ENCODE results near the gene EXOSC5. TPM values are rescaled to one million over a fixed set of nuclear protein-coding genes. Genes with fewer than 3 reads are reported as not detected.
A peak's percentile ranks its signal among the peaks of the same experiment; 100 is the strongest.

EXOSC5 gene
- total and polyA plus RNA-seq, 8 donors: 10.7 to 33.7 (median 14.5) TPM

GRCh38 chr19:41355035-41355434, 42.1 kb downstream of the EXOSC5 start:
- 88 to 91% methylated on average over 1 of the region's 1 CpG for WGBS, 2 donors
- Histone ChIP-seq H3K27me3 (no peaks in the 10 kb centered on the region), H3K27ac (no peak overlapping the region), H3K4me1 (peaks cover 0 to 5% (median 0%) of the 10 kb centered on the region in 3 donors), H3K9me3 (no peaks in the 10 kb centered on the region), H3K4me3 (no peak overlapping the region), H3K36me3 (no peaks in the 10 kb centered on the region)
- no peak for ATAC-seq
- no peak for DNase-seq
- no peak for FAIRE-seq
- no peak for TF ChIP-seq CTCF (IDR thresholded peaks at IDR 0.05)
- intact Hi-C loops (cut with DNase I): no loop called here

GRCh38 chr19:41354343-41354953, 42.7 kb downstream of the EXOSC5 start:
- no peak for TF ChIP-seq CTCF (IDR thresholded peaks at IDR 0.05)
- peak in 1 of 6 donors; percentile 50 for DNase-seq
- Histone ChIP-seq H3K36me3 (no peaks in the 10 kb centered on the region), H3K4me1 (peaks cover 0 to 5% (median 0%) of the 10 kb centered on the region in 3 donors), H3K9me3 (no peaks in the 10 kb centered on the region), H3K27ac (no peak overlapping the region), H3K27me3 (no peaks in the 10 kb centered on the region), H3K4me3 (peak overlapping the region in 2 of 4 donors; percentile 65 to 79)
- intact Hi-C loops (cut with DNase I): no loop called here
- no peak for FAIRE-seq
- ATAC-seq: no peak
- WGBS, 2 donors: 86 to 87% methylated on average over 23 of the region's 23 CpGs

- Histone ChIP-seq H3K27ac (peak within 1 kb of the TSS in 2 of 4 donors; percentile 66 to 76), H3K4me1 (peaks cover 0 to 5% (median 0%) of the 10 kb centered on the region in 3 donors), H3K36me3 (no peaks in the 10 kb centered on the region), H3K4me3 (peak within 1 kb of the TSS; percentile 57 to 79 (median 70)), H3K9me3 (no peaks in the 10 kb centered on the region), H3K27me3 (no peaks in the 10 kb centered on the region)
- ATAC-seq (peak; percentile 72 to 82 (median 80)), DNase-seq (peak; percentile 67 to 92 (median 84)), FAIRE-seq (no peak)
- 1 to 3% methylated on average over 39 to 76 of the region's 78 CpGs for WGBS, 2 donors
- intact Hi-C loops (cut with DNase I): no loop called here
- TF ChIP-seq CTCF (IDR thresholded peaks at IDR 0.05): peak; percentile 70 to 80 (median 80)
Observed at GRCh38 chr19:41353466-41354342, 43.5 kb downstream of the EXOSC5 start, which contains the start of gene TGFB1. TSS of gene TGFB1 (minus strand) at chr19:41353922. CDS start at chr19:41353044, 878 bp downstream.

- H3K9me3 ChIP-seq: no peaks in the 10 kb centered on the region
- ATAC-seq (peak; percentile 30 to 51 (median 46)), FAIRE-seq (no peak), DNase-seq (peak in 5 of 6 donors; percentile 59 to 86 (median 71))
- peak in 2 of 4 donors; percentile 15 to 20 for TF ChIP-seq CTCF (IDR thresholded peaks at IDR 0.05)
- no peaks in the 10 kb centered on the region for H3K36me3 ChIP-seq
- intact Hi-C loops (cut with DNase I): no loop called here
- H3K4me3 ChIP-seq: peak overlapping the region; percentile 57 to 79 (median 70)
- H3K27me3 ChIP-seq: no peaks in the 10 kb centered on the region
- WGBS, 2 donors: 1% methylated on average over 70 to 71 of the region's 71 CpGs
- peak overlapping the region in 2 of 4 donors; percentile 66 to 76 for H3K27ac ChIP-seq
- H3K4me1 ChIP-seq: peaks cover 0 to 5% (median 0%) of the 10 kb centered on the region in 3 donors
Observed at GRCh38 chr19:41352609-41353465, 44.3 kb downstream of the EXOSC5 start.

Measured in pancreas (tissue), 10 donors.